ENCODE data around the gene CREBRF.

GRCh38 chr5:173018358-173018757 lies 37.8 kb upstream of the CREBRF start:
- no peak for TF ChIP-seq EZH2 (IDR thresholded peaks at IDR 0.05; ENCODE audit: insufficient read depth, poor library complexity, severe bottlenecking)
- TF ChIP-seq EZH2phosphoT487 (IDR thresholded peaks at IDR 0.05; ENCODE audit: insufficient read depth, low read depth): no peak

Data from GM23248 (cell line).